Uterus (tissue), 2 donors: ENCODE results near the gene PCYT1B.

ENCODE experiments used
- POLR2A ChIP-seq, 2 donors: fragments of 450-650 bp; IDR thresholded peaks; one replicate each; pipeline ENCODE4 v1.6.1; 2016; ENCODE audit warnings: antibody characterized with exemption in 2 of 2, mild to moderate bottlenecking in 1 of 2, moderate library complexity in 1 of 2
- TF ChIP-seq, protein P1 (sequence below), 4 experiments: fragments of 200-600 bp in 2 of 4; fragments of 450-650 bp in 2 of 4; sonication (generic) in 2 of 4; IDR thresholded peaks; one replicate each; pipeline ENCODE4 v1.5.1; 2016 to 2019; ENCODE audit warnings: antibody characterized with exemption in 4 of 4, mild to moderate bottlenecking in 2 of 4, moderate library complexity in 1 of 4

DNA sequence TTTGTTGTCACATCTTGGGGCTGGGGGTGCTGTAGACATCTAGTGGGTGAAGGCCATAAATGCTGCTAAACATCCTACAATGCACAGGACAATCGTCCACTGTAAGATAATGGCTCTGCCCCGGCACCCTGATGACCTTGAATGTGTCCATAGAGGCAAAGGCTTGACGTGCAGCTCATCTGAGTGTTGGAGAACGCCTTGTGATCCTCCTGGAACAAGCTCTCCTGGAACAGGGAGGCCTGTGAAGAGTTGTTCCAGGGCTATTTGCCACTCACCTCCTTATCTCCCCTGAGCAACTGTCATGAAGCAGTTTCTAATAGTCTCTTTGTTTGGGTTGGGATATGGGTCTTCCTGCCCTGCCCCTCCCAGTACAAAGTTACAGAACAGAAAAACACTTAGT, 15.2 kb upstream of the PCYT1B start:
- TF ChIP-seq, protein P1, sequence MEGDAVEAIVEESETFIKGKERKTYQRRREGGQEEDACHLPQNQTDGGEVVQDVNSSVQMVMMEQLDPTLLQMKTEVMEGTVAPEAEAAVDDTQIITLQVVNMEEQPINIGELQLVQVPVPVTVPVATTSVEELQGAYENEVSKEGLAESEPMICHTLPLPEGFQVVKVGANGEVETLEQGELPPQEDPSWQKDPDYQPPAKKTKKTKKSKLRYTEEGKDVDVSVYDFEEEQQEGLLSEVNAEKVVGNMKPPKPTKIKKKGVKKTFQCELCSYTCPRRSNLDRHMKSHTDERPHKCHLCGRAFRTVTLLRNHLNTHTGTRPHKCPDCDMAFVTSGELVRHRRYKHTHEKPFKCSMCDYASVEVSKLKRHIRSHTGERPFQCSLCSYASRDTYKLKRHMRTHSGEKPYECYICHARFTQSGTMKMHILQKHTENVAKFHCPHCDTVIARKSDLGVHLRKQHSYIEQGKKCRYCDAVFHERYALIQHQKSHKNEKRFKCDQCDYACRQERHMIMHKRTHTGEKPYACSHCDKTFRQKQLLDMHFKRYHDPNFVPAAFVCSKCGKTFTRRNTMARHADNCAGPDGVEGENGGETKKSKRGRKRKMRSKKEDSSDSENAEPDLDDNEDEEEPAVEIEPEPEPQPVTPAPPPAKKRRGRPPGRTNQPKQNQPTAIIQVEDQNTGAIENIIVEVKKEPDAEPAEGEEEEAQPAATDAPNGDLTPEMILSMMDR (IDR thresholded peaks at IDR 0.05), result no peak
- no peak for TF ChIP-seq POLR2A (IDR thresholded peaks at IDR 0.05)
